NCI-H345 treated with DMSO at 0.1 percent for 48 hours (cell line): ENCODE results near the gene C9orf50.
"Not testable (repeated sequence)": the region's sequence is repeated elsewhere in the genome, so short reads cannot be mapped to it uniquely, and the experiment has no call there.

Experiments
- DNase-seq: peaks from one replicate; lab custom pipeline; 2025; ENCODE audit not compliant: unreplicated experiment; lab: John Stamatoyannopoulos, UW

C9orf50 gene

GRCh38 chr9:129595311-129595741 is 25.6 kb downstream of the C9orf50 start:
- DNase-seq, result no peak

DNA sequence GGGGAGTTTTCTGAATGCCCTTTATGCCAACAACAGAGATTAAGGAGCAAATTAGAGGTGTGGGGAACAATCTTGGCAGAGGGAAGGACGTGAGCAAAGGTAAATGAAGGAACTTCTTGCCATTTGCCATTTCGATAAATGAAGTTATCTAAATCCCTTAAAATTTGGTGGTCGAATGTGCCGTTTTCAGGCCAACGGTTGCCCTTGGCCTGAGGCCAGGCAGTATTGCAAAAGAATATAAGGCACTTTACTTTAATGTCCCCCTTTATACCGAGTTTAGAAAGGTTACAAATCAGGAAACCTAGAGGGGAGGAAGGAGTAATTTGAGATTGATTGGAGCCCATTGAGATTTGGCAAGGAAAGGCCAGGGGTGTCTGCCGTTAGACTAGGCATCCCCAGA is 26.3 kb downstream of the C9orf50 start:
- no peak for DNase-seq

GRCh38 chr9:129592790-129593189 is 28.1 kb downstream of the C9orf50 start:
- not testable (repeated sequence) for DNase-seq

DNA sequence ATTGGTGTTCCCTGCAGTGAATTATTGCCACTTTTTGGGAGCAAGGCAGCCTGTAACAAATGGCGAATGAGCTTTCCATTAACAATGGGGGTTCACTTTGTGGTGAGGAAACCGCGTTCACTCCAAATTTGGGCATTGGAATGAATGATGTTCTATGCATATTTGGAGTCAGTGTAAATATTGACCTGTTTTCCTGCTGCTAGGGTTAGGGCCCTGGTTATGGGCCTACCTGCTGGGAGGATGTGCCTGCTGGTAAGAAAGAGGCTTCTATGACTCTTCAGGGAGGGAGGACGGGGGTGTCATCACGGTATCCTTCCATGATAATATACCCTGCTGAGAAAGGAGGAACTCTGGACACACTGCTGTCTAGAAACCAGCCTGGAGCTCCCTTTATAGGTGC is 29.0 kb downstream of the C9orf50 start:
- no peak for DNase-seq

DNA sequence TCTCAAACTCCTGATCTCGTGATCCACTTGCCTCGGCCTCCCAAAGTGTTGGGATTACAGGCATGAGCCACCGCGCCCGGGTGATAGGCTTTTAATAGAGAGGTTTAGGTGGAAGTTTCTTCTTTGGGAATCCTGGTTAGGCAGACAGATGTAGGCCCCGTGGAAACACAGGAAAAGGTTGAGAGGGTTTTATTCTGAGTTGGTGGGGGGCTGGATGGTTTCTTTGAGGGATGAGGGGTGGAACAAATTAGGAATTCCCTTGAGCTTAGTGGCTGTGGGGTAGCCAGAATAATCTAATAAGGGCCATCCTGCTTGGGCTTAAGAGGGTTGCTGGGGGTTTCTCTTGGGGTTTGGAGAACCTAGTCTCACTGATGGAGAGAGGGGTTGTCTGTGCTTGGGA is 30.4 kb downstream of the C9orf50 start:
- no peak for DNase-seq

- DNase-seq, result no peak
These were observed 33.2 kb downstream of the C9orf50 start for GRCh38 chr9:129587487-129588262.

DNA sequence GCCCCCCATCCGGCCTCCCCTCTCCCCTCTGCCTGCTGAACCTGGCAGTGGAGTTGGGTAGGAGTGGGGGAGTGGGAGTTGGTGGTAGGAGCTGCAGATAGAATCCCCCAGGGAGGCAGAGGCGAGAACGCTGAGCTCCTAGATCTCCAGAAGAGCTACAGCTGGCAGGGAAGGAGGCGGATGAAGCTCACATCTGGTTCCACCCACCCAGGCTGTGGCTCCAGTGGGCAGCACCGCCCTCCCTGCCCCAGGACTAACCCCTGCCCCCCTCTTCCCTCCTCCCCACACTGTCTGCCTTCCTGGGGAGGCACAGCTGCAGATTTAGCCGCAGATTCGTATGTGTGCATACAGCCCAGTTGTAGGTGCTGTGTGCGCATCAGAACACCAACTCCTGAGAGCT is 34.2 kb downstream of the C9orf50 start:
- no peak for DNase-seq

DNA sequence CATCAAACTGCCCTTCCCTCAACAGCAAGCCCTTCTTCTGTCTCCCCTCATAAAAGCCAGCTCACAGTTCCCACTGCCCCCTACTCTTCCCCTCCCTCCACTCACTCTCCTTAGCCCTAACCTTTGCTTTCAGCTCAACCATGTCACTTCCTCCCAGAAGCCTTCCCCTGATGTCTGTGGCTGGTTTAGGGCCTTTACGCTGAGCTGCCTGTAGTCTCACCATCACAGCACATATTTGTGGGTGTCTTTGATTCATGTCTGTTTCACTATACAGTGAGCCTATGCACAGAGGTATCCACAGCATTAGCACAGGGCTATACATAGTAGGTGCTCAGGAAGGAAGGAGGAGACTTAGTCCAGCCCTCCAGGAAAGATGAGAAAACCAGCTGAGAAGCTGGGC is 34.7 kb downstream of the C9orf50 start:
- DNase-seq, result no peak

DNA sequence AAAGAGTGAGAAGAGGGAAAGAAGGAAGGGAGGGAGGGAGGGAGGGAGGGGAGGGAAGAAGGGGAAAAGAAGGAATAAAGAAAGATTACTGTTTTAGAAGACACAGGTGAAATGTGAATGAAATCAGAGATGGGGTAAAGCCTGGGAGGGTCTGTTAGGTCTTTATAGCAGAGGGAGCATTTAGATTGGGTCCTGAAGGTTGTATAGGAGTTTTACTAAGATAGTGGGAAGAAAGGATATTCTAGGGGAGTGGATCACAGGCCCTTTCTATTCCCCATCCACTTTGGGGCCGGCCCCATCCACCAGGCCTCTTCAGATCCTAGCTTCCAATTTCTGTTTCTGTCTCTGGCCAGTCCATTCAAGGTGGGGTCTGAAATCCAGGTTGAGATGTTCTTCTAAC is 35.5 kb downstream of the C9orf50 start:
- no peak for DNase-seq

DNA sequence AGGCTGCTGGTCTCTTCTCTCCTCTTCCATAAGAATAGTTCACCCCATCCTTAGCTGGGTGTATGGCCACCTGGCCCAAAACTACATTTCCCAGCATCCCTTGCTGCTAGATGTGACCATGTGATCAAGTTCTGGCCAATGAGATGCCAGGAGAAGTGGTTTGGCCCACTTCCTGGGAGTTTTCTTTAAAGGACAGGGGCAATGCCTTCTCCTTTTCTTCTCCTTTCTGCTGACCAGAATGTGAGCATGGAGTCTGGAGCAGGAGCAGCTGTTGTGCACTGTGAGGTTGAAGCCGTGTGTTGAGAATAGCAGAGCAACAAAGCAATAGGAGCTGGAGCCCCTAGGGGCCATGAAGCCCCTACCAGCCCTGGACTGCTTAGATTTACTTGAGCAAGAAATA is 36.8 kb downstream of the C9orf50 start:
- no peak for DNase-seq

DNA sequence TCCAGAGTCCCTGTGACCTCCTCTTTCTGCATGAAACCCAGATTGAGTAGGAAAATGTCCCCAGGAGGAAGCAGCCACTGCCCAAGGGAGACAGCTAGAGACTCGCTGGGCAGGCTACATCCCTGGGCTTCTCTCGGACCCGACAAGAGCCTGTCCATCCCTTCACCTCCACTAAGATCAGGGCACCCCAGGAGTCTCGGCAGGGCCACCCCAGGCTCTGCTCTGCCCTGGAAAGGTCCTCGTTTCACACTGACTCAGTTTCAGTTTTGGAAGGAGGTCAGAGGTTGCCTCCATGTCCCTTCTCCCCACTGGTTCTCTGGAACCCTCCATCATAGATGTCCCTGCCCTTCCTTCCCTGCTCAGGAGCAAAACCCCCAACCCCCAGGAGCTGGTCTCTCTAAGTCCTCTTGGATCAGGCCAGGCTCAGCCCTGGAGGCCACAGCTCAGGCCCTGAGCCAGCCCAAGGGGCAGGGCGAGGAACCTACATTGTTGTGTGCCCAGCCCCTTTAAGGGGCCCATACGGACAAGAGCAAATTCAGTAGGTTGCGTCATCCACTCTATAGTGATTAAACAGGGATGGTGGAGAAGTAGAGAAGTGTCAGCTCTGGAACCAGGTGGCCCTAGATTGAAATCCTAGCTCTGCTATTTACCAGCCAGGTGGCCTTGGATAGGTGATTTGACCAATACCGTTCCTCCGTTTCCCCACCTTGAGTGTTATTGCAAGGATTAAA is 37.4 kb downstream of the C9orf50 start:
- DNase-seq, result no peak

DNA sequence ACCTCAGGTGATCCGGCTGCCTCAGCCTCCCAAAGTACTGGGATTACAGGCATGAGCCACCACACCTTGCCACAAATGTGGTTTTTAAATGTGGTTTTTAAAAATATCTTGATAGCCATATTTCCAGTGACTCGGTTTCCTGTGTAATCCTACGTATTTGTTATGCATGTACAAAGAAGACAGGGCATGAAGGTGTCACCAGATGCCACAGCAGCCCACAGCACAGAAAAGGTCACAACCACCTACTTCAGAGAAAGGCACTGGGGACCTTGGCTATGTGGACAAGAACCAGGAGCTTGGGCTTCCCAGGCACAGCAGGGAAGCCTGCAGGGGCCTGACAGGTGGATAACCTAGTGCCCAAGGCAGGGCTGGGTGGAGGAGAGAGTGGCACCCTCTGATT is 38.0 kb downstream of the C9orf50 start:
- DNase-seq, result no peak

DNA sequence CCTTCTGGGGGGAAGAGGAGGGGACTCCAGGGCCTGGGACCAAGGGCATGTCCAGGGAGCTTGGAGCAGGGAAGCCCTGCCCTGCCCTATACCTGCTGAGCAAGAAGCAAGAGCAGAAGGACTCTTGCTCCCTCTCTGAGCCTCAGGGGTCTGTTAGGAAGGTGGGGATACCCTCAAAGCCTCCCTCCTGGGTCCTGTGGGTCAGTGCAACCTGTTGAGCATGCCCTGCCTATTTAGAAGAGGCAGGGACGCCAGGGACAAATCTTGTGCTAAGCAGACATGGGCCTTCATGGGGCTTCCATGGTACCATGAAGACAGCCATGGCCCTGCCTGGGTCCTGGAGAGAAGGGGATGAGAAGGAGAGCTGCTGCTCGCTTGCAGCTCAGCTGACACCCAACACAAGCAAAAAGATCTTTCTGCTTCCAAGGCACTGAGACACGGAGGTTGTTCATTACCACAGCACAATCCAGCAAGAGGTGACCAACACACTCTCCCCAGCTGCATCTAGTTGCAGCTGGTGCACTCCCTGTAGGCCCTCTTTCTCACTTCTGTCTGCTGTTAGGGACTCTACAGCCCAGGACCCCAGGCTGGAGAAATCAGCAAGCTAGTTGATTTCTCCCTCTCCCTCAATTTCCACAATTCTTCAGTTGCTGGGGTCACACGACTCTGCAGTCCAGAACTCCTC is 39.3 kb downstream of the C9orf50 start:
- DNase-seq, result no peak

DNA sequence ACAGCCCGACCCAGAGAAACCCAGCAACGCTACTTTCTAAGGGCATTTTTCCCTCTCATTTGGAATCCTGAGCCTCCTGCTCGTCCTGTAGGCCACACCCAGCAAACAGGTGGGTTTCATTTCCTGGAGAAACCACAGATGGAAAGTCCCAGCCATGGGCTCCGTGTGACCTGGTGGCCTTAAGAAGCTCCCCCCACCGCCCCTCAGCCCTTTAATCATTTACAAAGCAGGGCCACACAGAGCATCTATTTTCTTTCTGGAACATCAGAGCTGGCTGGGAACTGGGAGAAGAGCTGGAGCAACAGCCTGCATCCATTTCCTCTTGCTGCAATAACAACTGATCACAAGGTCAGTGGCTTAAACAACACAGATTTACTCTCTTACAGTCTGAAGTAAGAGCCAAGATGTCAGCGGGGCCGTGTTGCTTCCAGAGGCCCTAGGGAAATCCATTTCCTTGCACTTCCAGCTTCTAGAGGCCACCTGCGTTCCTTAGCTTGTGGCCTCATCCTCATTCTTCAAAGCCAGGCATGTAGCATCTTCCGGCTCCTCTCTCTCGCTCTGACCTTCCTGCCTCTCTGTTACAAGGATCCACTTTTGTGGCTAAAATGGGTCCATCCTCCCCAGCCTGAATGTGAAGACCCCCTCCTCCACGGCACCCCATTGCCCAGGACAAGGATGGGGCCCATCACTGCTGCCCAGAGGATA is 40.5 kb downstream of the C9orf50 start:
- no peak for DNase-seq

GRCh38 chr9:129579294-129579693 is 41.6 kb downstream of the C9orf50 start:
- DNase-seq, result no peak

- DNase-seq, result no peak
These were observed 44.1 kb downstream of the C9orf50 start for GRCh38 chr9:129576546-129577543.

DNA sequence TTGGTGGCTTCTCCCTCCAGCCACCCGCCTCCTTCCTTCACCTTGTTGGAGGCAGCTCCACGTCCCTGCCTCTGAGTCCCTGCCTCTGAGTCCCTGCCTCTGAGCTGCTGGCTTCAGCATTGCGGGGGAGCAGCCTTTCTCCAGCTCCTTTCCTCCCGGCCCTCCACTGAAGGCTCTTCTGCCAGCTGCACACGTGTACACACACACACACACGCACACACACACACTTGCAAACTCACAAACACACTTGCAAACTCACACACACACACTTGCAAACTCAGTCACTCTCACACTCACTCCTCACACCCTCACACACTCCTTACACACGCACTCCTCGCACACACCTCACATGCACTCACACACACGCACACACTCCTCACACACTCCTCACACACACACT is 45.1 kb downstream of the C9orf50 start:
- no peak for DNase-seq

DNA sequence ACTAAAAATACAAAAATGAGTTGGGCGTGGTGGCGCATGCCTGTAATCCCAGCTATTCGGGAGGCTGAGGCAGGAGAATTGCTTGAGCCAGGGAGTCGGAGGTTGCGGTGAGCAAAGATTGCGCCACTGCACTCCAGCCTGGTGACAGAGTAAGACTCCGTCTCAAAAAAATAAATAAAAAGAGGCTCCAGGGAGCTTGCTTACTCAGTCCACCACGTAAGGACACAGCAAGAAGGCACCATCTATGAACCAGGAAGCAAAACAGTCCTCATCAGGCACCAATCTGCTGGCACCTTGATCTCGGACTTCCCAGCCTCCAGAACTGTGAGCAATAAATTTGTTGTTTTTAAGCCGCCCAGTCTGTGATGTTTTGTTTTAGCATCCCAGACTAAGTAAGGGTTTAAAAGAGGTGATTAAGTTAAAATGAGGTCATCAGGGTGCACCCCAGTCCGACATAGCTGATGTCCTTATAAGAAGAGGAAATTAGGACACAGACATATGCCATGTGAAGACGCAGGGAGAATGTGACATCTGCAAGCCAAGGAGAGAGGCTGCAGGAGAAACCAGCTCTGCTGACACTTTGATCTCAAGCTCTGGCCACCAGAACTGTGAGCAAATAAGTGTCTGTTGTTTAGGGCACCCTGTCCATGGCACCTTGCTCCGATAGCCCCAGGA is 45.9 kb downstream of the C9orf50 start:
- no peak for DNase-seq

GRCh38 chr9:129573977-129574376 is 46.9 kb downstream of the C9orf50 start:
- DNase-seq, result no peak

GRCh38 chr9:129572517-129572916 is 48.4 kb downstream of the C9orf50 start:
- DNase-seq, result no peak
